OCI-LY1 (cell line): Measurements from ENCODE around the gene TANC2.

Source experiments
- EZH2 ChIP-seq: fragments of 200-600 bp; sonication (generic), shearing (Covaris generic); IDR thresholded peaks from 2 replicates; pipeline ENCODE4 v1.8.0; 2017; ENCODE audit warnings: borderline replicate concordance, mixed run types, mild to moderate bottlenecking, antibody characterized with exemption, low read length, moderate library complexity, mixed read lengths
- TF ChIP-seq, protein P1 (sequence below): fragments of 200-600 bp; sonication (generic), shearing (Covaris generic); IDR thresholded peaks from 2 replicates; pipeline ENCODE4 v1.5.1; 2017; ENCODE audit warnings: mild to moderate bottlenecking, antibody characterized with exemption, low read length, moderate library complexity, mixed read lengths

DNA sequence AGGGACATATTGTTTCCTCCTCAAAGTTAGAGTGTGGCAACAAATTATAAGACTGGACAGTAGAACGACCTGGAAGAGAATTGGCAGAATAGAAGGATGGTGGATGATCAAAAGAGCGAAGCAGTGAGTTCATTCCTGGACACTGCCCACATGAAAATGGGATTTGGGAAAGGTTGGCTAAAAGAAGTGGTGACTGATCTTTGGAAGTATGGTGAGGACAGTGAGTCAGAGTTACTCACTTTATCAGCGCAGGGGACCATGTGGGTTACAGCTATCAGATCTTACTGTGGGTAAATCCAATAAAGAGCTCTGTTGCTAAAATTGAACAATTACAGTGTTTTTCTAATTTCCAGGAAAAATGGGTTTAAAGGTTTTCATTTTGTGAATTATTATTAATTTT lies 2.7 kb upstream of the TANC2 start:
- TF ChIP-seq, protein P1, sequence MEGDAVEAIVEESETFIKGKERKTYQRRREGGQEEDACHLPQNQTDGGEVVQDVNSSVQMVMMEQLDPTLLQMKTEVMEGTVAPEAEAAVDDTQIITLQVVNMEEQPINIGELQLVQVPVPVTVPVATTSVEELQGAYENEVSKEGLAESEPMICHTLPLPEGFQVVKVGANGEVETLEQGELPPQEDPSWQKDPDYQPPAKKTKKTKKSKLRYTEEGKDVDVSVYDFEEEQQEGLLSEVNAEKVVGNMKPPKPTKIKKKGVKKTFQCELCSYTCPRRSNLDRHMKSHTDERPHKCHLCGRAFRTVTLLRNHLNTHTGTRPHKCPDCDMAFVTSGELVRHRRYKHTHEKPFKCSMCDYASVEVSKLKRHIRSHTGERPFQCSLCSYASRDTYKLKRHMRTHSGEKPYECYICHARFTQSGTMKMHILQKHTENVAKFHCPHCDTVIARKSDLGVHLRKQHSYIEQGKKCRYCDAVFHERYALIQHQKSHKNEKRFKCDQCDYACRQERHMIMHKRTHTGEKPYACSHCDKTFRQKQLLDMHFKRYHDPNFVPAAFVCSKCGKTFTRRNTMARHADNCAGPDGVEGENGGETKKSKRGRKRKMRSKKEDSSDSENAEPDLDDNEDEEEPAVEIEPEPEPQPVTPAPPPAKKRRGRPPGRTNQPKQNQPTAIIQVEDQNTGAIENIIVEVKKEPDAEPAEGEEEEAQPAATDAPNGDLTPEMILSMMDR: no peak
- no peak for TF ChIP-seq EZH2
